GM23248 (cell line): ENCODE data around the gene BRAF.

Source experiments
- EZH2 ChIP-seq: fragments of 200-600 bp; sonication (generic); IDR thresholded peaks from 2 replicates; pipeline ENCODE4 v1.6.1; 2018; ENCODE audit warnings: antibody characterized with exemption, mild to moderate bottlenecking; ENCODE audit not compliant: insufficient read depth, poor library complexity, severe bottlenecking
- EZH2phosphoT487 ChIP-seq: fragments of 200-600 bp; sonication (generic); IDR thresholded peaks from 2 replicates; pipeline ENCODE4 v1.6.1; 2018; ENCODE audit warnings: antibody characterized with exemption, moderate library complexity, mild to moderate bottlenecking, low read depth; ENCODE audit not compliant: insufficient read depth

DNA sequence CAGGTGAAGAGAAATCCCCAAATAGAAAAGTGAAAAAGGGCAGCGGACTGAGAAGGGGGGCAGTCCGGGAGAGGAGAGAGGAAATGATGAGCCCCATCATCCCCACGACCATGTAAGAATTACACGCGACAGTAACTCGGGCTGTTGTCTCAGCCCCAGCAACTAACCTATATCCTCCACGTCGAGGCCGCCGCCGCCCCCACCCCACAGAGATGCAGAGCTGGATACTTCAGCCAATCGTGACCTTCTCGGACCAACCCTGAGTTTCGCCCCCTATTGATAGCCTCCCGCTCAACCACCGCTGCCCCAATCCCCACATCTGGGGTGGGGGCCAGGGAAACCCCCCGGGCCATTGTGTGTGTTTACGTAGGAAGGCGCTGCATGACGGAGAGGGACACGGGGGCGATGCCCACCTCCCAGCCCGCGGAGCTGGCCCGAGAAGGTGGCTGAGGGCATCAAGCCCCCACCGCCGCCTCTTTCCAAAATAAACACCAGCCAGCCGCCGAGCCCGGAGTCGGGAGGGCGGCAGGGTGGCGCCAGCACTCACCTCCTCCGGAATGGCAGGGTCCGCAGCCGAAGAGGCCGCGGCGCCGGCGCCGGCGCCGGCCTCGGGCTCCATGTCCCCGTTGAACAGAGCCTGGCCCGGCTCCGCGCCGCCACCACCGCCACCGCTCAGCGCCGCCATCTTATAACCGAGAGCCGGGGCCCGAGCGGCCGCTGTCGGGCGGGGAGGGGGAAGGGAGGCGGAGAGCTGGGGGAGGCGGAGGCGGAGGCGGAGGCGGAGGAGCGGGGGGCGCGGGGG, 509 bp downstream of the BRAF start:
- TF ChIP-seq EZH2phosphoT487 (no peak), EZH2 (no peak)
